Measurements from ENCODE around the gene FARP1. TPM values are rescaled to one million over a fixed set of nuclear protein-coding genes. Genes with fewer than 3 reads are reported as not detected.

The FARP1 gene
- total RNA-seq, 2 donors from 2014 or later: 89.5 to 93.6 TPM

DNA sequence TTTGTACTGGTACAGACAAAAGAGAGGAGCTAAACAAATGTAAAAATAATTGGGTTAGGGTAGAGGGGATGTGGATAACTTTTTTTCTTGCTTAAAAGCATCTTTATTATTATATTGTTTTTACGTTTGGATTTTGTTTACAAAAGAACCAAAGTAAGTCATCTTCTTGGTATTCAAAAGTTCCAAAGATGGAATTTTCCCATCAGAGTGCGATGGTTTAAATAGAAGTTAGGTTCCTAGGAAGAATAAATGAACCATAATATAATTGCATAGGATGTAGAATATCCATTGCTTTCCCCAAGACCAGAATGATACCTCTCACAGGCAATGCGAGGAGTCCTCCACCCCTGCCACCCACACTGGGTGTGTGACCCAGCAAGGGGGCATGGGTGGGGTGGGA lies 133.6 kb downstream of the FARP1 start:
- peaks cover 48% of the 10 kb centered on the region for H3K4me1 ChIP-seq
- no peak for TF ChIP-seq POLR2A (IDR thresholded peaks at IDR 0.05)
- TF ChIP-seq, protein P1, sequence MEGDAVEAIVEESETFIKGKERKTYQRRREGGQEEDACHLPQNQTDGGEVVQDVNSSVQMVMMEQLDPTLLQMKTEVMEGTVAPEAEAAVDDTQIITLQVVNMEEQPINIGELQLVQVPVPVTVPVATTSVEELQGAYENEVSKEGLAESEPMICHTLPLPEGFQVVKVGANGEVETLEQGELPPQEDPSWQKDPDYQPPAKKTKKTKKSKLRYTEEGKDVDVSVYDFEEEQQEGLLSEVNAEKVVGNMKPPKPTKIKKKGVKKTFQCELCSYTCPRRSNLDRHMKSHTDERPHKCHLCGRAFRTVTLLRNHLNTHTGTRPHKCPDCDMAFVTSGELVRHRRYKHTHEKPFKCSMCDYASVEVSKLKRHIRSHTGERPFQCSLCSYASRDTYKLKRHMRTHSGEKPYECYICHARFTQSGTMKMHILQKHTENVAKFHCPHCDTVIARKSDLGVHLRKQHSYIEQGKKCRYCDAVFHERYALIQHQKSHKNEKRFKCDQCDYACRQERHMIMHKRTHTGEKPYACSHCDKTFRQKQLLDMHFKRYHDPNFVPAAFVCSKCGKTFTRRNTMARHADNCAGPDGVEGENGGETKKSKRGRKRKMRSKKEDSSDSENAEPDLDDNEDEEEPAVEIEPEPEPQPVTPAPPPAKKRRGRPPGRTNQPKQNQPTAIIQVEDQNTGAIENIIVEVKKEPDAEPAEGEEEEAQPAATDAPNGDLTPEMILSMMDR (IDR thresholded peaks at IDR 0.05): no peak
- peak overlapping the region in 1 of 4 donors; percentile 68 for H3K27ac ChIP-seq
- no peaks in the 10 kb centered on the region for H3K27me3 ChIP-seq
- WGBS, 2 donors: 84 to 88% methylated on average over 3 of the region's 3 CpGs
- intact Hi-C loops (cut with DNase I): loop anchor here (10.0 kb wide), 1 partner anchor 52 kb away; no protein-coding TSS in a partner anchor
- DNase-seq (no peak), ATAC-seq (no peak)
- H3K4me3 ChIP-seq: no peak overlapping the region
- H3K9me3 ChIP-seq: no peaks in the 10 kb centered on the region
- H3K36me3 ChIP-seq (replicated peaks in 1 of 2; ENCODE audit: insufficient read depth in 1 of 2, low read depth in 2 of 2): no peaks in the 10 kb centered on the region

DNA sequence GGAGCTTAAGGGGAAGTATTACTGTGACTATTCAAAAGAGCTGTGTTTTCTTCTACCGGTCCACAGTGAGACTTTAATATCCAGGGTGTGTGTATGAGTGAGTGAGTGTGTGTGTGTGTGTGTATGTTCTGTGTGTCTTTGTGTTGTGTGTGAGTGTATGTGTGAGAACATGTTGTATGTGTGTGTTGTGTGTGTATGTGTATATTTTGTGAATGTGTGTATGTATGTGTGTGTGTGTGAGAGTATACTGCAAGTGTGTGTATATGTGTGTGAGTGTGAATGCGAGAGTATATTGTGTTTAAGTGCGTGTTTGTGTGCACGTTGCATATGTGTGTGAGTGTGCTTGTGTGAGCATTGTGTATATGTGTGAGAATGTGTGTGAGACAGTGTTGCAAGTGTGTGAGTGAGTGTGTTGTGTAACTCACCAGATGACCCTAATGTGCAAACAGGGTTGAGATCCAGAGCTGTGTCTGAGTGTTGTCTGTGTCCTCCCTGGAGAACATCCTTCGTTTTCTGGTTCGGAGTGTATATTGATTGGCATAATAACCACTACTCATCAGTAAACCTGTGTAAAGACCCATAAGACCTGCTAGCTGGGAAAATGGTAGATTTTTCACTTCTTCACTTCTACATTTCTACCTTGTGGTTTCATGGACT lies 135.3 kb downstream of the FARP1 start:
- H3K27ac ChIP-seq: no peak overlapping the region
- WGBS, 2 donors: 91 to 92% methylated on average over 6 of the region's 6 CpGs
- ATAC-seq: no peak

DNA sequence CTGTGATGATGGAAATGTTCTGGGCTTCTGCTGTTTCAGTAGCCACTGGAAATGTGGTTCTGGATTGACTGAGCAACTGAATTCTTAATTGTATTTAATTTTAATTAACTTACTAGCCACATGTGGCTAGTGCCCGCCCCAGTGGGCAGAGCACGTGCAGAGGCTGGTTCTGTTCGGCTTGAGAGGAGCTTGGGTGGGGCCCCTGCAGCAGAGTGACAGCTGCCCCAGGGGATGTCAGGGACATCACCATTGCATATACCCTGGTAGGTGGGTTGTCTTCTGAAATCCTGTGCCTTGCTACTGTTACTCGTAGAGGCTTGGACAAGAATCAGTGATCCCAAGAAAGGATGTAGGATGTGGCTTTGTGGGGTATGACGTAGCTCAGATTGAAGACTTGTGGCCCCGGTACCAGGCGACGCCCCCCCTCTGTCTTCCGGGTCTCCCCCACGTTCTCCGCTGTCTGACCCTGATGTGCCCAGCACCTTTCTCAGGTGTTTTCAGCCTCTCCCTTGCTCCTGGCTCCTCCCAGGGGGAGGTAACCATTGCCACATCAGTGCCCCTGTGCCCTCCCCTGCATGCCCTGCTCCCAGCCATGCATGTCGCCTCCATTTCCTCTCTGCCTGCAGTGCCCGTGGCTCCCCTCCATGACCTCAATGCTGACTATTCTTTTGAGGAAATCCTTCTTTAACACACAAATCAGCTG lies 136.7 kb downstream of the FARP1 start:
- TF ChIP-seq, protein P1 (IDR thresholded peaks at IDR 0.05): no peak
- TF ChIP-seq POLR2A (IDR thresholded peaks at IDR 0.05): no peak
- Histone ChIP-seq H3K27ac (no peak overlapping the region), H3K4me1 (peaks cover 24% of the 10 kb centered on the region), H3K4me3 (no peak overlapping the region), H3K36me3 (replicated peaks in 1 of 2; ENCODE audit: insufficient read depth in 1 of 2, low read depth in 2 of 2) (no peaks in the 10 kb centered on the region), H3K9me3 (no peaks in the 10 kb centered on the region), H3K27me3 (no peaks in the 10 kb centered on the region)
- ATAC-seq (no peak), DNase-seq (no peak)
- intact Hi-C loops (cut with DNase I): loop anchor here (10.0 kb wide), 1 partner anchor 55 kb away; no protein-coding TSS in a partner anchor
- 79 to 92% methylated on average over 13 of the region's 13 CpGs for WGBS, 2 donors

More for the DNA sequence above, 135.3 kb downstream of the FARP1 start:
- DNase-seq: no peak
- Histone ChIP-seq H3K27me3 (no peaks in the 10 kb centered on the region), H3K4me1 (peaks cover 35% of the 10 kb centered on the region), H3K36me3 (replicated peaks in 1 of 2; ENCODE audit: insufficient read depth in 1 of 2, low read depth in 2 of 2) (no peaks in the 10 kb centered on the region), H3K4me3 (no peak overlapping the region), H3K9me3 (no peaks in the 10 kb centered on the region)
- intact Hi-C loops (cut with DNase I): loop anchor here (10.0 kb wide), 1 partner anchor 53 kb away; no protein-coding TSS in a partner anchor
- TF ChIP-seq, protein P1 (IDR thresholded peaks at IDR 0.05): no peak
- TF ChIP-seq POLR2A (IDR thresholded peaks at IDR 0.05): no peak

DNA sequence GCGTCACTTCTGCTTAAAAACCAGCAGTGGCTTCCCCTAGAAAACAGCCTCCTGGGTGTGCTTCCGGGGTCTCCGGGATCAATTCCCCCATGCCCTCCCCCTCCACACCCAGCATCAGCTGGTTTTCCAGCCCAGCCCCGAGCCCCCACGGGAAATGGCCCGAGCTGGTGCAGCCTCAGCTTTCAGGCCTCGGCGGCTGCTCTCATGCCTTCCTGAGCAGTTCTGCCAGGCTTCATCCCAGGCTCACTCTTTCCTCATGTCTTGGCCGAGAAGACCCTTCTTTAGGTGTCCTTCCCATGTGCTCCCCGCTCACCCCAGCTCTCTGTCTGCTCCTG lies 137.2 kb downstream of the FARP1 start:
- Histone ChIP-seq H3K4me1 (peaks cover 23% of the 10 kb centered on the region), H3K4me3 (no peak overlapping the region), H3K36me3 (replicated peaks in 1 of 2; ENCODE audit: insufficient read depth in 1 of 2, low read depth in 2 of 2) (no peaks in the 10 kb centered on the region), H3K27me3 (no peaks in the 10 kb centered on the region), H3K9me3 (no peaks in the 10 kb centered on the region), H3K27ac (no peak overlapping the region)
- no peak for ATAC-seq
- no peak for DNase-seq
- intact Hi-C loops (cut with DNase I): no loop called here
- TF ChIP-seq POLR2A (IDR thresholded peaks at IDR 0.05): no peak
- TF ChIP-seq, protein P1 (IDR thresholded peaks at IDR 0.05): no peak
- 68 to 75% methylated on average over 10 of the region's 10 CpGs for WGBS, 2 donors

Measured in body of pancreas (tissue), 4 donors.